SK-N-SH treated with all-trans-retinoic acid at 6 μM for 48 hours (cell line): ENCODE measurements around the gene DNAAF8.

ENCODE experiments used
- ATAC-seq: fragments of 200-7000 bp; cut with Tn5 transposase; 3 replicates; pipeline ENCODE4 v1.9.1; 2020; ENCODE audit warnings: mild to moderate bottlenecking, moderate library complexity
- ARNTL ChIP-seq: fragments of 450-650 bp; formaldehyde crosslinking; IDR thresholded peaks from 2 replicates; pipeline ENCODE4 v1.5.0; 2020; ENCODE audit warnings: low read depth, mild to moderate bottlenecking, moderate library complexity, borderline replicate concordance
- BACH2 ChIP-seq: fragments of 250-450 bp; sonication (Bioruptor Pico); IDR thresholded peaks from 2 replicates; pipeline ENCODE4 v1.9.0; 2021; ENCODE audit warnings: mild to moderate bottlenecking, borderline replicate concordance
- CSDC2 ChIP-seq: fragments of 250-450 bp; sonication (Bioruptor Pico); IDR thresholded peaks from 2 replicates; pipeline ENCODE4 v1.5.0; 2020; ENCODE audit warnings: mild to moderate bottlenecking, moderate library complexity
- CSRNP3 ChIP-seq: fragments of 250-450 bp; sonication (Bioruptor Pico); IDR thresholded peaks from 2 replicates; pipeline ENCODE4 v1.5.1; 2021; ENCODE audit warnings: mild to moderate bottlenecking, moderate library complexity
- ESRRG ChIP-seq: fragments of 250-450 bp; sonication (Bioruptor Pico); IDR thresholded peaks from 2 replicates; pipeline ENCODE4 v1.6.1; 2021; ENCODE audit warnings: mild to moderate bottlenecking
- GLIS3 ChIP-seq: fragments of 250-450 bp; sonication (Bioruptor Pico); IDR thresholded peaks from 2 replicates; pipeline ENCODE4 v1.5.0; 2020; ENCODE audit warnings: mild to moderate bottlenecking, moderate library complexity
- OSR1 ChIP-seq: fragments of 250-450 bp; sonication (Bioruptor Pico); IDR thresholded peaks from 2 replicates; pipeline ENCODE4 v1.8.0; 2022; ENCODE audit warnings: moderate library complexity, mild to moderate bottlenecking, inconsistent platforms
- PATZ1 ChIP-seq: fragments of 250-450 bp; sonication (Bioruptor Pico); IDR thresholded peaks from 2 replicates; pipeline ENCODE4 v1.8.0; 2020; ENCODE audit warnings: mild to moderate bottlenecking, moderate library complexity, borderline replicate concordance
- PPARA ChIP-seq: fragments of 250-450 bp; sonication (Bioruptor Pico); IDR thresholded peaks from 2 replicates; pipeline ENCODE4 v1.5.0; 2020; ENCODE audit warnings: mild to moderate bottlenecking, borderline replicate concordance
- SNAI2 ChIP-seq: fragments of 250-450 bp; sonication (Bioruptor Pico); IDR thresholded peaks from 2 replicates; pipeline ENCODE4 v1.5.0; 2020; ENCODE audit warnings: mild to moderate bottlenecking, moderate library complexity
- TCF4 ChIP-seq: fragments of 250-450 bp; sonication (Bioruptor Pico); IDR thresholded peaks from 2 replicates; pipeline ENCODE4 v1.8.0; 2021; ENCODE audit warnings: mild to moderate bottlenecking, moderate library complexity, borderline replicate concordance
- TOX ChIP-seq: fragments of 250-450 bp; sonication (Bioruptor Pico); IDR thresholded peaks from 2 replicates; pipeline ENCODE4 v1.8.0; 2021; ENCODE audit warnings: mild to moderate bottlenecking, moderate library complexity, borderline replicate concordance
- TSHZ2 ChIP-seq: fragments of 250-450 bp; sonication (Bioruptor Pico); IDR thresholded peaks from 2 replicates; pipeline ENCODE4 v1.5.0; 2020; ENCODE audit warnings: mild to moderate bottlenecking, moderate library complexity
- ZC3H10 ChIP-seq: fragments of 250-450 bp; sonication (Bioruptor Pico); IDR thresholded peaks from 2 replicates; pipeline ENCODE4 v1.5.1; 2021; ENCODE audit warnings: mild to moderate bottlenecking, moderate library complexity
- ZFP3 ChIP-seq: fragments of 250-450 bp; sonication (Bioruptor Pico); IDR thresholded peaks from 2 replicates; pipeline ENCODE4 v1.5.0; 2020; ENCODE audit warnings: mild to moderate bottlenecking, moderate library complexity
- ZFP30 ChIP-seq: fragments of 450-650 bp; formaldehyde crosslinking; IDR thresholded peaks from 2 replicates; pipeline ENCODE4 v1.5.0; 2022; ENCODE audit warnings: mild to moderate bottlenecking, moderate library complexity
- ZNF565 ChIP-seq: fragments of 450-650 bp; formaldehyde crosslinking; conservative IDR thresholded peaks from 2 replicates; pipeline ENCODE4 v1.5.0; 2020; ENCODE audit warnings: low read depth, mild to moderate bottlenecking, moderate library complexity
- ZNF70 ChIP-seq: fragments of 450-650 bp; formaldehyde crosslinking; IDR thresholded peaks from 2 replicates; pipeline ENCODE4 v1.5.0; 2020; ENCODE audit warnings: mild to moderate bottlenecking, moderate library complexity
- TF ChIP-seq, protein P1 (sequence below): fragments of 250-450 bp; sonication (Bioruptor Pico); IDR thresholded peaks from 2 replicates; pipeline ENCODE4 v1.5.1; 2020; ENCODE audit warnings: low read depth, mild to moderate bottlenecking, moderate library complexity
- TF ChIP-seq, protein P2 (sequence below): fragments of 250-450 bp; sonication (Bioruptor Pico); IDR thresholded peaks from 2 replicates; pipeline ENCODE4 v1.8.0; 2021; ENCODE audit warnings: low read depth, mild to moderate bottlenecking, moderate library complexity, borderline replicate concordance

DNAAF8 gene

GRCh38 chr16:4790871-4791270 lies 56.5 kb downstream of the DNAAF8 start:
- no peak for TF ChIP-seq PPARA (CRISPR knock-in tag)
- TF ChIP-seq ESRRG, result no peak
- no peak for TF ChIP-seq ZNF70 (CRISPR knock-in tag)
- no peak for TF ChIP-seq TCF4 (CRISPR knock-in tag)
- TF ChIP-seq PATZ1 (CRISPR knock-in tag), result no peak
- TF ChIP-seq ZNF565 (CRISPR knock-in tag), result no peak
- TF ChIP-seq ZFP3 (CRISPR knock-in tag), result no peak
- ATAC-seq, result no peak

- TF ChIP-seq OSR1 (CRISPR knock-in tag) (no peak), ZFP3 (CRISPR knock-in tag) (no peak), ZFP30 (no peak), BACH2 (CRISPR knock-in tag) (no peak)
- no peak for ATAC-seq
Observed at GRCh38 chr16:4792951-4793513, 58.7 kb downstream of the DNAAF8 start.

GRCh38 chr16:4795181-4795827 lies 61.0 kb downstream of the DNAAF8 start, which contains the start of gene SMIM22:
Gene SMIM22 (plus strand): TSS chr16:4795369. CDS start chr16:4795735, 366 bp downstream.
- TF ChIP-seq ZNF565 (CRISPR knock-in tag) (no peak), SNAI2 (no peak), ESRRG (no peak), CSDC2 (CRISPR knock-in tag) (no peak), ZC3H10 (CRISPR knock-in tag) (no peak), PATZ1 (CRISPR knock-in tag) (no peak), ZFP3 (CRISPR knock-in tag) (no peak), CSRNP3 (CRISPR knock-in tag) (no peak), TSHZ2 (no peak), ZNF70 (CRISPR knock-in tag) (no peak), TOX (CRISPR knock-in tag) (no peak), ARNTL (no peak), GLIS3 (no peak)
- TF ChIP-seq, protein P1, sequence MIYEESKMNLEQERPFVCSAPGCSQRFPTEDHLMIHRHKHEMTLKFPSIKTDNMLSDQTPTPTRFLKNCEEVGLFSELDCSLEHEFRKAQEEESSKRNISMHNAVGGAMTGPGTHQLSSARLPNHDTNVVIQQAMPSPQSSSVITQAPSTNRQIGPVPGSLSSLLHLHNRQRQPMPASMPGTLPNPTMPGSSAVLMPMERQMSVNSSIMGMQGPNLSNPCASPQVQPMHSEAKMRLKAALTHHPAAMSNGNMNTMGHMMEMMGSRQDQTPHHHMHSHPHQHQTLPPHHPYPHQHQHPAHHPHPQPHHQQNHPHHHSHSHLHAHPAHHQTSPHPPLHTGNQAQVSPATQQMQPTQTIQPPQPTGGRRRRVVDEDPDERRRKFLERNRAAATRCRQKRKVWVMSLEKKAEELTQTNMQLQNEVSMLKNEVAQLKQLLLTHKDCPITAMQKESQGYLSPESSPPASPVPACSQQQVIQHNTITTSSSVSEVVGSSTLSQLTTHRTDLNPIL, result no peak
- TF ChIP-seq, protein P2, sequence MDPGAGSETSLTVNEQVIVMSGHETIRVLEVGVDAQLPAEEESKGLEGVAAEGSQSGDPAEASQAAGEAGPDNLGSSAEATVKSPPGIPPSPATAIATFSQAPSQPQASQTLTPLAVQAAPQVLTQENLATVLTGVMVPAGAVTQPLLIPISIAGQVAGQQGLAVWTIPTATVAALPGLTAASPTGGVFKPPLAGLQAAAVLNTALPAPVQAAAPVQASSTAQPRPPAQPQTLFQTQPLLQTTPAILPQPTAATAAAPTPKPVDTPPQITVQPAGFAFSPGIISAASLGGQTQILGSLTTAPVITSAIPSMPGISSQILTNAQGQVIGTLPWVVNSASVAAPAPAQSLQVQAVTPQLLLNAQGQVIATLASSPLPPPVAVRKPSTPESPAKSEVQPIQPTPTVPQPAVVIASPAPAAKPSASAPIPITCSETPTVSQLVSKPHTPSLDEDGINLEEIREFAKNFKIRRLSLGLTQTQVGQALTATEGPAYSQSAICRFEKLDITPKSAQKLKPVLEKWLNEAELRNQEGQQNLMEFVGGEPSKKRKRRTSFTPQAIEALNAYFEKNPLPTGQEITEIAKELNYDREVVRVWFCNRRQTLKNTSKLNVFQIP (CRISPR knock-in tag), result no peak
- ATAC-seq, result no peak
